Omental fat pad (tissue), 4 donors: ENCODE measurements around the gene IL22RA2. TPM values are rescaled to one million over a fixed set of nuclear protein-coding genes. Genes with fewer than 3 reads are reported as not detected.

Experiments
- ATAC-seq: fragments of 150-250 bp; one replicate; pipeline ENCODE4 v1.9.1; 2016; ENCODE audit warnings: mild to moderate bottlenecking, moderate library complexity; ENCODE audit not compliant: low FRiP score
- DNase-seq: peaks from one replicate; pipeline ENCODE4 v3.0.0-alpha.2; 2019; ENCODE audit warnings: low spot score
- total RNA-seq, 4 donors: library from RNA; depleted of rRNA; stranded (reverse); fragments of >200 nt; gene quantifications; one replicate each; pipeline ENCODE4 v1.1.0, GENCODE V29; 2016
- TF ChIP-seq, protein P1 (sequence below), 3 donors: fragments of 450-650 bp; IDR thresholded peaks; one replicate each; pipeline ENCODE4 v1.5.1; 2016 to 2017; ENCODE audit warnings: antibody characterized with exemption in 3 of 3, mild to moderate bottlenecking in 3 of 3, moderate library complexity in 2 of 3

The IL22RA2 gene
- total RNA-seq, 4 donors from 2014 or later, result not detected

DNA sequence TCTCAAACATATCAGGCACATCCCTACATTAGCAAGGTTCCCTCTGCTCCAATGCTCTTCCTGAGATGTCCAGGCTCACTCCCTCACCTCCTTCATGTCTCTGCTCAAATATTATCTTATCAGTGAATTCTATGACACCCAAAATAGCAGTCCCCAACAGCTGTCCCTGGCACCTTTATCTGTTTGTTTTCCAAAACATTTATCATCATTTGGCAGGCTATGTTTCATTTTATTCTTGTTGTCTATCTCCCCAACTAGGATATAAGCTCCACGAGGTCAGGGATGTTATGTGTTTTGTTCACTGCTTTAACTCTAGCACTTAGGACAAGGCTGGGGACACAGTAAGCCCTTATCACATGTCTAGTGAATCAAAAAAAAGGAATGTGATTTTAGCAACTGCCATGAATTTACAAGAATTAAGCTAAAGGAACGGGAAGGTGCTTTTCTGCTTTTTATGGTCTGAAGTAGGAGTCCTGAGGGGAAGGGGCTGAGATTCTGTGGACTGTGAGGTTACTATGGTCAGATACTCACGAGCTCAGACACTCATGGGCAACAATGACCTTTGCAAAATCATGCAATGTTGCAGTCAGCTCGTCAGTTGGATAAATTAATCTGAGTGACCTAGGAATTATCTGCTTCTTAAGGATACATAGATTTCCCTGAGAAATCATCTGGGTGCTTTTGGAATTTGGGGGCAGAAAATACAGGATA, 1.9 kb upstream of the IL22RA2 start:
- DNase-seq, result no peak

DNA sequence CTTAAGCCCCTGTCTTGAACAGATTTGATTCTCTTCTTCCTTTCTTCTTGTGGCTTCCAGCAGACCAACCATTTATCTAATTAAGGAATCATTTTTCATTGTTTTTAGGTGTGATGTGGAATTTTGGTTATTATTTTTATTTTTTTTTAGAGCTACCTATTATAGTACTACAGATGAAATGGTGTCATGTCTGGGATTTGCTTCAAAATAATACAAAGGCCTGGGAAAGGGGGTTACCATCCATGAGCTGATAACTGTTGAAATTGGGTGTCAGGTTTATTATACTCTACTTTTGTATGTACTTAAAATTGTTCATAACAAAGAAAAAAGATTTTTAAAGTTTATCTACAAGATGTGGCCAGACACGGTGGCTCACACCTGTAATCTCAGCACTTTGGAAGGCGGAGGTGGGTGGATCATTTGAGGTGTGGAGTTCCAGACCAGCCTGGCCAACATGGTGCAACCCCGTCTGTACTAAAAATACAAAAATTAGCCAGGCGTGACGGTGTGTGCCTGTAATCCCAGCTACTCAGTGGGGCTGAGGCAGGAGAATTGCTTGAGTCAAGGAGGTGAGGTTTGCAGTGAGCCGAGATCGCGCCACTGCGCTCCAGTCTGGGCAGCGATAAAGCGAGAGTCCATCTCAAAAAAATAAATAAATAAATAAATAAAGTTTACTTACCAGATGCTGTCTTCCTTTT, 561 bp downstream of the IL22RA2 start:
- ATAC-seq, result no peak
- DNase-seq, result no peak
- TF ChIP-seq, protein P1, sequence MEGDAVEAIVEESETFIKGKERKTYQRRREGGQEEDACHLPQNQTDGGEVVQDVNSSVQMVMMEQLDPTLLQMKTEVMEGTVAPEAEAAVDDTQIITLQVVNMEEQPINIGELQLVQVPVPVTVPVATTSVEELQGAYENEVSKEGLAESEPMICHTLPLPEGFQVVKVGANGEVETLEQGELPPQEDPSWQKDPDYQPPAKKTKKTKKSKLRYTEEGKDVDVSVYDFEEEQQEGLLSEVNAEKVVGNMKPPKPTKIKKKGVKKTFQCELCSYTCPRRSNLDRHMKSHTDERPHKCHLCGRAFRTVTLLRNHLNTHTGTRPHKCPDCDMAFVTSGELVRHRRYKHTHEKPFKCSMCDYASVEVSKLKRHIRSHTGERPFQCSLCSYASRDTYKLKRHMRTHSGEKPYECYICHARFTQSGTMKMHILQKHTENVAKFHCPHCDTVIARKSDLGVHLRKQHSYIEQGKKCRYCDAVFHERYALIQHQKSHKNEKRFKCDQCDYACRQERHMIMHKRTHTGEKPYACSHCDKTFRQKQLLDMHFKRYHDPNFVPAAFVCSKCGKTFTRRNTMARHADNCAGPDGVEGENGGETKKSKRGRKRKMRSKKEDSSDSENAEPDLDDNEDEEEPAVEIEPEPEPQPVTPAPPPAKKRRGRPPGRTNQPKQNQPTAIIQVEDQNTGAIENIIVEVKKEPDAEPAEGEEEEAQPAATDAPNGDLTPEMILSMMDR (IDR thresholded peaks at IDR 0.05), result no peak

More for the DNA sequence above, 1.9 kb upstream of the IL22RA2 start:
- TF ChIP-seq, protein P1 (IDR thresholded peaks at IDR 0.05), result no peak
- ATAC-seq, result no peak

DNA sequence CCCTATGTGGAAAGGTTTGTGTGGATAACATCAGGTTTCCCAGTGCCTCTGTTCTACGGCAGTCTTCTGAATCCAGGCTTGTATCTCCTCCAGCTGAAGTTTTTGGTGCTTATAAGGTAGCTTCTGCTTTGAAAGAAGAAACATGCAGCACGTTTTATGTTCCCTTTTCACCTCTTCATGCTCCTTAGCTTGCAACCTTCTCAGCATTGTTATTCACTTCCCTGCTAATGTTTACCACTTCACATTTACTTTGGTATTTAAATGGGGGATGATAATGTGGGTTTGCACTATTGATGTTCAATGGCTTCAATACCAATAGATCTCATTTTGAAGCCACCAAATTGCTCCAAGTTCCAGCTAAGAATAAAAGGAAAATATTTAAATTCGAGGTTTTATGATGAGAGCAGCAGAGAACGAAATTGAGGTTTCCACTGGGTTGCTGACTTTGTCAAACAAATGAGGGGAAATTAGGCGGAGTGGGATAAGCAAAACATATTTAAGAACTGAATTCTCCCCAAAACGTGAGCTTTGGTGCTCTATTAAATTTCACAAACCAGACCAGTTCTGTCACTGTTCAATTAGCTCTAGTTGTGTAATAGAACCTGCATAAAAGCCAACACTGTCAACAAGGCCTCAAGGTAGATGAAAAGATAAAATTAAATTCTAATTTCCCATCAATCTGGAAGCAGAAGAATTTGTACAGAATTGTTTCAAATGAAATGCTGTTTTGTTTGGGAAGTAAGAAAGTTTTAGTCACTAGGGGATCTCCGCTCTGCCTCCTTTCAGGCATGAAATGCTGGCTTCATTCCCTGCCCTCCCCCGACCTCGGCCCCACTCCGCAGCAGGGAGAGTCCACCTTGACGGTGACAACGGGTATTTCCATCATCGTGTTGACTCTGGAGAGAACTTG, 1.4 kb downstream of the IL22RA2 start:
- DNase-seq (no peak), ATAC-seq (no peak)
- TF ChIP-seq, protein P1 (IDR thresholded peaks at IDR 0.05), result no peak

DNA sequence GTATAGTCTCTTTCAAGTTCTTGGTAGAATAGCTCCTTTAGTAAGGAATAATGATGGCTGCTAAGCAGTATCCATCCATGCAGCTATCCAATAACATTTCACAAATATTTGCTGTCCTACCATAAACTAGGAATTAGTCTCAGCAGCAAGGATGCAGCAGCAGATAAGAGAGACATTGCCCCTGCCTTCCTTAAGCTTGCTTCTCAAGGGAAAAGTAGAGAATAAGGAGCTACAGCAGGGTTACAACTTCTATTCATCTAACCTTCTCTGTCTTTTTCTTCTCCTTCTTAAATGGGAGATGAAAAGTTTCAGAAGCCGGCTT, 2.4 kb downstream of the IL22RA2 start:
- TF ChIP-seq, protein P1 (IDR thresholded peaks at IDR 0.05), result no peak
- no peak for ATAC-seq

DNA sequence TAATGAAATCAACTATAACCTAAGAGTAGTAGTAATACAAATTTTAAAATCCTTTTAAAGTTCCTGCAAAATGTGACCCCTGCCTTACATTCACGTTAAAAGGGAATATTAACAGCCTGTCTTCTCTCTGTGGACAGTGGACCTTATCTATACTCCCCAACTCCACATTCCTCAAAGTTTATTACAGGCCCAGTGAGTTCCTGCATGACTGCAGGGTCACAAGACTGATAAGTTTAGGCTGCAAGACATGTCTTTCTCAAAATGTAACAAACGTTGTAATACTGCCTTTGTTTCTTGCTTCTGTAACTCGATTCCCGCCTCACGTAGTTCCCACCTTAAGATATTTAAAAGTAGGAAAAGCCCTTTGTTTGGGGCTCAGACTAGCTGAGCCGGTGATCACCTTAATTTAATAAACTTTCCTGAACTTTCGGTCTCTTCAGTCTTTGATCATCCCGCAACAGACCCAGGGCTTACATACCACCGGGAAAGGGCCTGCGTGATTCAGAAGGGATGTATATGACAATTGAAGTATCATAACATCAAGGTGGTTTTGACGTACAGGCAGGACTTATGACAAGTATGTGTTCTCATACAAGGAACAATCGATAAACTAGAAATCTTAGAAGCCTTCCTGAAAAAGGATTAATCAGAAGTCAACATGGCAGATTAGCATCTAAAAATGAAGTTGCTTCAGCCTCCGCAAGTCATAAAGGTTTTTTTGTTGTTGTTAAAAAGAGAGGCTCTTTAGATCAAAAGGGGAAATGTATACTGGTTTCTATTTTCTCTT, 3.0 kb downstream of the IL22RA2 start:
- DNase-seq, result no peak
- TF ChIP-seq, protein P1 (IDR thresholded peaks at IDR 0.05), result no peak
- no peak for ATAC-seq

More for the DNA sequence above, 2.4 kb downstream of the IL22RA2 start:
- DNase-seq, result no peak

DNA sequence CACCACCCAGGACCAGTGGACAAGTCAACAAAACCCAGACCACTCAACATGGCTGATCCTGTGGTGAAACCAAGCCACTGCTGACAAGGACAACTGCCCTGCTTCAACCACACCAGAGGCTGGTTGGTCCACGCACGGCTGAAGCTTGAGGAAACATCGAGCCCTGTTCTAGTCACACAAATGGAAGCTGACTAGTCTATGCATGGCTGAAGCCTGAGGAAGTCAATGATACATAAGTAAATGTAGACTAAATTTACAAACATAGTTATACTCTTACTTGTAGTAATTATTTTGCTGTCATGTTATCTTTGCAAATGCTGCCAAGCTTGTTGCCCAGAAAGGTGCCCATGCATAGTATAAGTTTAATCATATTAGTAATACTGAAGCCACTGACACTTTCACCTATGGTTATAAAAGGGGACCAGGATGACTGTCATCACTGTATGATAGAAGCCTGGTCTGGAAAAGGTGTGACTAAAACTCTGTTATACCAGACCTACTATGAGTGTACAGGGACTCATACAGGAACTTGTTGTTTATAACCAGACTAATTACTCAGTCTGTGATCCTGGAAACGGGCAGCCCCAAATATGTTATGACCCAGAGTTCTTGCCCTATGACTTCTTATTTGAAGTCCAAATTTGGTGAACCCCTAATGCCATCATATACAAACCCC, 5.6 kb downstream of the IL22RA2 start:
- DNase-seq (no peak), ATAC-seq (no peak)
- TF ChIP-seq, protein P1 (IDR thresholded peaks at IDR 0.05), result no peak
